Gastrocnemius medialis (tissue), 4 donors: ENCODE data around the gene TTC17. TPM values are rescaled to one million over a fixed set of nuclear protein-coding genes. Genes with fewer than 3 reads are reported as not detected.

Source experiments
- ATAC-seq, 2 donors: fragments of 150-250 bp; one replicate each; pipeline ENCODE4 v1.9.1; 2016
- DNase-seq, 2 donors: peaks; one replicate each; pipeline ENCODE4 v3.0.0-alpha.2; 2019
- H3K27ac ChIP-seq, 4 donors: fragments of 200-600 bp; sonication (generic); 1 replicate in 1 of 4; 2 replicates in 3 of 4; pipeline ENCODE4 v1.5.1; 2016 to 2018; ENCODE audit warnings: mild to moderate bottlenecking in 2 of 4, moderate library complexity in 1 of 4
- H3K27me3 ChIP-seq, 3 donors: fragments of 200-600 bp; sonication (generic) in 2 of 3; 1 replicate in 1 of 3; 2 replicates in 2 of 3; pipeline versions ENCODE4 v1.5.1 to v1.6.0; 2016 to 2019; ENCODE audit warnings: mild to moderate bottlenecking in 1 of 3, moderate library complexity in 1 of 3
- H3K36me3 ChIP-seq, 2 donors: fragments of 200-600 bp; sonication (generic) in 1 of 2; one replicate each; pipeline ENCODE4 v1.5.1; 2017 to 2018
- H3K4me1 ChIP-seq, 2 donors: fragments of 200-600 bp; sonication (generic) in 1 of 2; one replicate each; pipeline ENCODE4 v1.5.1; 2016 to 2017; ENCODE audit warnings: mild to moderate bottlenecking in 2 of 2
- H3K4me3 ChIP-seq, 4 donors: fragments of 200-600 bp; sonication (generic) in 3 of 4; 1 replicate in 1 of 4; 2 replicates in 3 of 4; pipeline ENCODE4 v1.5.1; 2016 to 2019; ENCODE audit warnings: mild to moderate bottlenecking in 2 of 4
- H3K9me3 ChIP-seq, 3 donors: fragments of 200-600 bp; sonication (generic) in 2 of 3; 1 replicate in 1 of 3; 2 replicates in 2 of 3; pipeline ENCODE4 v1.5.1; 2016 to 2019
- POLR2A ChIP-seq, 2 donors: fragments of 450-650 bp; IDR thresholded peaks; one replicate each; pipeline ENCODE4 v1.6.1; 2017; ENCODE audit warnings: antibody characterized with exemption in 2 of 2, mild to moderate bottlenecking in 2 of 2, moderate library complexity in 2 of 2
- in situ Hi-C, 4 donors: fragments of 200-750 bp; cut with MboI; loops; one replicate each; pipeline versions ENCODE4 v1.15.0 to v1.8.0; 2017; ENCODE audit warnings: low sequenced_read_pairs in 4 of 4
- intact Hi-C: fragments of 100-400 bp; cut with DNase I; formaldehyde crosslinking; loops from one replicate; pipeline ENCODE4 v1.15.1; 2023; ENCODE audit warnings: low total_unique reads
- total RNA-seq, 4 donors: library from RNA; depleted of rRNA; stranded (reverse); fragments of >200 nt; gene quantifications; one replicate each; pipeline versions ENCODE4 v1.1.0 to v1.2.3, GENCODE V29; 2016
- TF ChIP-seq, protein P1 (sequence below), 5 experiments: fragments of 450-650 bp in 3 of 5; fragments of 200-600 bp in 2 of 5; sonication (generic) in 2 of 5; IDR thresholded peaks in 4 of 5; conservative IDR thresholded peaks in 1 of 5; 1 replicate in 4 of 5; 2 replicates in 1 of 5; pipeline ENCODE4 v1.5.1; 2016 to 2019; ENCODE audit warnings: antibody characterized with exemption in 5 of 5, mild to moderate bottlenecking in 3 of 5, moderate library complexity in 3 of 5

TTC17 gene
- total RNA-seq, 4 donors from 2014 or later: 31.6 to 69.0 (median 37.5) TPM

DNA sequence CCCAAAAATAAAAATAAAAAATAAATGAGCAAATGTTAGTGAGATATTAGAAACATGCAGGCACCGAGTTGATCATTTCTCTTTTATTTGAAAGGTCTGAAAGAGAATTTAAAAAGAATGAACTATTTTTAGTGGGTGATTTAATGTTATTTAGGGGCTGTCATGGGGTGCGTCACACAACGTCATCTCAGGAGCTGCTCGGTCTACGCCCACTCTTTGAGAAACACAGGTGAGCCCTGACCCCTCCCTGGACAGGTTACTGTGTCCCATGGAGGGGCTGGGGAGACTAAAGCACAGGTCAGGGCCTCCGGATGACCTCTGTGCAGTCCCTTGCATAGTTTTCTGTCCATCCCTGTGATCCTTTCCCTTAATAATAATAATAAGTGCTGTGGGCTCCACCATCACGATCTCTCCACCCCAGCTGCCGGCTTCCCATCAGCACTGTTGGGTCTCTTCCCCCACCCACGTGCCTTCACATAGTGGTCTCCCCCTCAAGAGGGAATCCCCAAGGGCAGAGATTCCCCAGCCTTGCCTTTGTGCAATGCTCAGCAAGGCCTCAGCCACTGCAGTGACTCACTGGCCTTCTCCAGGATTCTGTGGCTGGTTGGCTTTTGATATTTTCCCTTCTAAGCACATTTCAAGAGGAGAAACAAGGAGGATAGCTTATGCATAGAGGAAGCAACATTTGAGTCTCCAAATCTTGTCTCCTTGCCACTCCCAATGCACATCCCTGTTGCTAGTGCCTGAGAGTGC is 159.9 kb downstream of the TTC17 start:
- Histone ChIP-seq H3K9me3 (no peaks in the 10 kb centered on the region), H3K36me3 (no peaks in the 10 kb centered on the region), H3K4me1 (no peaks in the 10 kb centered on the region), H3K27me3 (no peaks in the 10 kb centered on the region), H3K4me3 (no peak overlapping the region), H3K27ac (no peak overlapping the region)
- DNase-seq (no peak), ATAC-seq (no peak)
- intact Hi-C loops (no loop called here), in situ Hi-C loops (no loop called here)
- TF ChIP-seq POLR2A (IDR thresholded peaks at IDR 0.05): no peak
- TF ChIP-seq, protein P1, sequence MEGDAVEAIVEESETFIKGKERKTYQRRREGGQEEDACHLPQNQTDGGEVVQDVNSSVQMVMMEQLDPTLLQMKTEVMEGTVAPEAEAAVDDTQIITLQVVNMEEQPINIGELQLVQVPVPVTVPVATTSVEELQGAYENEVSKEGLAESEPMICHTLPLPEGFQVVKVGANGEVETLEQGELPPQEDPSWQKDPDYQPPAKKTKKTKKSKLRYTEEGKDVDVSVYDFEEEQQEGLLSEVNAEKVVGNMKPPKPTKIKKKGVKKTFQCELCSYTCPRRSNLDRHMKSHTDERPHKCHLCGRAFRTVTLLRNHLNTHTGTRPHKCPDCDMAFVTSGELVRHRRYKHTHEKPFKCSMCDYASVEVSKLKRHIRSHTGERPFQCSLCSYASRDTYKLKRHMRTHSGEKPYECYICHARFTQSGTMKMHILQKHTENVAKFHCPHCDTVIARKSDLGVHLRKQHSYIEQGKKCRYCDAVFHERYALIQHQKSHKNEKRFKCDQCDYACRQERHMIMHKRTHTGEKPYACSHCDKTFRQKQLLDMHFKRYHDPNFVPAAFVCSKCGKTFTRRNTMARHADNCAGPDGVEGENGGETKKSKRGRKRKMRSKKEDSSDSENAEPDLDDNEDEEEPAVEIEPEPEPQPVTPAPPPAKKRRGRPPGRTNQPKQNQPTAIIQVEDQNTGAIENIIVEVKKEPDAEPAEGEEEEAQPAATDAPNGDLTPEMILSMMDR (IDR thresholded peaks at IDR 0.05 in 4 of 5, conservative IDR thresholded peaks at IDR 0.05 in 1 of 5): no peak

DNA sequence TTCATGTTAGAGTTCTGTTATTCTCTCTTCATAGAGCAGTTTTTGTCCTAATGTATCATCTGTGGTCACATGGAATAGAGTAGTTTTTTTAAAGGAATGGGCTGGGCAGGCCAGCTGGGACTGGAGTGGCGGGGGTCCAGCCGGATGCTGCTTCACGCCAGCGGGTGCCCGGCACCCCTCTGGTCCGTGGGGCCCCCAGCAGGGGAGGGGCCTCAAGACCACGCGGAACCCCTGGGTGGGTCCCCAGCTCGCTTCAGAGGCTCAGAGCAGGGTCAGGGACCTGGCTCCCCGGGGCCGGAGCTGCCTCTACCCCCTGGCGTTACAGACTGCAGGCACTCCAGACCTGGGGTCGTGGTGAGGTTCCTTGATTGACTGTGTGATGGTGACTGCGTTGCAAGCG is 162.8 kb downstream of the TTC17 start:
- intact Hi-C loops: no loop called here
- H3K4me3 ChIP-seq: no peak overlapping the region
- H3K9me3 ChIP-seq: no peaks in the 10 kb centered on the region
- ATAC-seq: no peak
- H3K27ac ChIP-seq: no peak overlapping the region
- no peaks in the 10 kb centered on the region for H3K36me3 ChIP-seq
- in situ Hi-C loops: no loop called here
- DNase-seq: no peak
- no peak for TF ChIP-seq POLR2A (IDR thresholded peaks at IDR 0.05)
- no peaks in the 10 kb centered on the region for H3K4me1 ChIP-seq
- H3K27me3 ChIP-seq: no peaks in the 10 kb centered on the region

DNA sequence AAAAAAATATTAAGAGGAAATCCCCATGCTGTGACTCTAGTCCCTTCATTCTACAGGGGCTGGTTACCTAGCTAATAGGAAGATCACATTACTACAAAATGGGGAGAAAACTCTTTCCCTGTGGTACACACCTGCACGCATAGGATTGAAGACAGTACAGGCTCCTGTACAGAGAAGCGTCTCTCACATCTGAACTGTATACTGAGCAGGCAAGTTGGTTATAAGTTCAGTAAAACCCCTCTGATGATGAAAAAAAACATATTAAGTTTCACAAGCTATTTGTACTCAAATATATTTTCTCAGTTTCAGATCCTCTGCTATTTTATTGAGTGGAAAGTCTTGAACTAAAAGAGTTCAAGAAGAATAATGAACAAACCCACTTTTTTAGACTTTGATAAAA is 164.9 kb downstream of the TTC17 start:
- no peak for ATAC-seq
- Histone ChIP-seq H3K27me3 (no peaks in the 10 kb centered on the region), H3K9me3 (no peaks in the 10 kb centered on the region), H3K4me3 (no peak overlapping the region), H3K36me3 (no peaks in the 10 kb centered on the region), H3K27ac (no peak overlapping the region), H3K4me1 (no peaks in the 10 kb centered on the region)
- in situ Hi-C loops: no loop called here
- no peak for DNase-seq
- TF ChIP-seq, protein P1 (IDR thresholded peaks at IDR 0.05 in 4 of 5, conservative IDR thresholded peaks at IDR 0.05 in 1 of 5): no peak
- TF ChIP-seq POLR2A (IDR thresholded peaks at IDR 0.05): no peak
- intact Hi-C loops: no loop called here

DNA sequence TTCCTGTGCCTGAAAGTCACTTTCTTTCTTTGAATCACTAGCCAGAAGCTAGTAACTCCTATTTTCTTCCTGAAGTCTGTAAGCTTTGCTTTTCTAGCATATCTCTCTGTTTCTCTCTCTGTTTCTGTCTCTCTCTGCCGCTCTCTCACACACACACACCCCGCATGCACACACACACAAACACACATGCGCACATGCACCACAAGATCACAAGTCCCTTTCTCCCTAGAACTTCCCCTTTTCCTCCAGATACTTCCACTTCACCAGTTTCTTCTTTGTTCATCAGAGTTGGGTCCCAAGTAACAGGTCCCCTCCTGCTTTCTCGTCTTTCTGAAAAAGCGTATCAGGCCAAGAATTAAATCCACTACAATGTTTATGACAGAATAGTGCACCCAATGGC is 173.3 kb downstream of the TTC17 start:
- TF ChIP-seq, protein P1 (IDR thresholded peaks at IDR 0.05 in 4 of 5, conservative IDR thresholded peaks at IDR 0.05 in 1 of 5): no peak
- no peak for TF ChIP-seq POLR2A (IDR thresholded peaks at IDR 0.05)
- intact Hi-C loops (no loop called here), in situ Hi-C loops (no loop called here)
- ATAC-seq (no peak), DNase-seq (no peak)
- no peaks in the 10 kb centered on the region for H3K36me3 ChIP-seq
- H3K27ac ChIP-seq: no peak overlapping the region
- no peaks in the 10 kb centered on the region for H3K4me1 ChIP-seq
- H3K9me3 ChIP-seq: no peaks in the 10 kb centered on the region
- no peak overlapping the region for H3K4me3 ChIP-seq
- peaks cover 0 to 3% (median 0%) of the 10 kb centered on the region in 3 donors for H3K27me3 ChIP-seq

DNA sequence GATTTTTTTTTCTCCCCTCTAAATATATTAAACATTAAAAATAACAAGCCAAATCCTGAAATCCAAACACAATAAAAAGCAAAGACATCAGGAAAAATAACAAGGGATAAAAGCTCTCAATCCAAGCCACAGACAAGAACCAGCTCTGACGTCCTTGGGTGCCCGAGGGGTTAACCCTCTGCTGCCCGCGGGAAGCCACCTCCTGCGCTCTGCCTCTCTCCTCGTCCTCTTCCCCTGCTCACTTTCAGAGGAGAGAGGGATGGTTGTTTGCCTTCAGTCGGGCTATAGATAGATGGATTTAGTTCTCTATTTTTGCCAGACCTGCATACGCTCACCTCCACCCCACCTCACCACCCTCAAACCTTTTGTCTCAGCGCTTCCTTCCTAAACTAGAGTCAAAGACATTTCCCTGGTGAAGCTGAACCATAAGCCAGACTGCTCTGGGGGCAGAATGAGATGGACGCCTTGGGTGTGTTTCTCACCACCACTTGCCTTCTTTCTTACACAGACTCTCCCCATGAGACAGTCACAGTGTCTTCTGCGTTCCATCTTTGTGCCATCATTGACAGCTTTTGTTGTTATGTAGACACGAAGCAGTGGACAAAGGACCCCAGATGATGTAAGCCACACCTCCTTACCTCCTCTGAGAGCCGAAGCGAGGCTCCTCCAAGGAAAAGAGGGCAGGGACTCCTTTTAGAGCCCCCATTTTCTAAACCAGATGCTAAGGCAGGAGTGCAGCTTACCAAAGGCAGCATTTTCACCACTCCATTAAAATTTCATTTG is 179.3 kb downstream of the TTC17 start:
- H3K4me1 ChIP-seq: no peaks in the 10 kb centered on the region
- TF ChIP-seq, protein P1 (IDR thresholded peaks at IDR 0.05 in 4 of 5, conservative IDR thresholded peaks at IDR 0.05 in 1 of 5): no peak
- no peak for TF ChIP-seq POLR2A (IDR thresholded peaks at IDR 0.05)
- ATAC-seq: no peak

More for the DNA sequence above, 179.3 kb downstream of the TTC17 start:
- Histone ChIP-seq H3K36me3 (no peaks in the 10 kb centered on the region), H3K4me3 (no peak overlapping the region), H3K27ac (no peak overlapping the region), H3K27me3 (peaks cover 7 to 13% (median 12%) of the 10 kb centered on the region in 3 donors), H3K9me3 (no peaks in the 10 kb centered on the region)
- in situ Hi-C loops: no loop called here
- intact Hi-C loops: no loop called here
- no peak for DNase-seq
